Parathyroid adenoma (tissue), 2 donors: ENCODE data around the gene ZNF618.

Source experiments
- H2AFZ ChIP-seq: fragments of 300-600 bp; sonication (generic); one replicate; pipeline ENCODE4 v1.7.0; 2017; ENCODE audit warnings: antibody characterized with exemption, mild to moderate bottlenecking
- H3K27ac ChIP-seq: fragments of 300-600 bp; sonication (generic); one replicate; pipeline ENCODE4 v1.7.0; 2017
- H3K27me3 ChIP-seq: fragments of 300-600 bp; sonication (generic); one replicate; pipeline ENCODE4 v1.7.0; 2017; ENCODE audit warnings: low read length; ENCODE audit not compliant: control insufficient read depth, insufficient read depth
- H3K36me3 ChIP-seq: fragments of 300-600 bp; sonication (generic); one replicate; pipeline ENCODE4 v1.7.0; 2017; ENCODE audit warnings: low read length; ENCODE audit not compliant: control insufficient read depth, insufficient read depth
- H3K4me1 ChIP-seq: fragments of 300-600 bp; sonication (generic); one replicate; pipeline ENCODE4 v1.7.0; 2017; ENCODE audit warnings: control low read depth
- H3K4me2 ChIP-seq: fragments of 300-600 bp; sonication (generic); one replicate; pipeline ENCODE4 v1.7.0; 2017; ENCODE audit warnings: low read length
- H3K4me3 ChIP-seq: fragments of 300-600 bp; sonication (generic); one replicate; pipeline ENCODE4 v1.7.0; 2017; ENCODE audit warnings: low read depth, low read length
- H3K79me2 ChIP-seq: fragments of 300-600 bp; sonication (generic); one replicate; pipeline ENCODE4 v1.7.0; 2017; ENCODE audit warnings: control low read depth
- H3K9ac ChIP-seq: fragments of 300-600 bp; sonication (generic); one replicate; pipeline ENCODE4 v1.7.0; 2017; ENCODE audit warnings: mild to moderate bottlenecking
- H3K9me3 ChIP-seq: fragments of 300-600 bp; sonication (generic); one replicate; pipeline ENCODE4 v1.7.0; 2017; ENCODE audit warnings: low read length; ENCODE audit not compliant: control insufficient read depth
- CTCF ChIP-seq: fragments of 300-600 bp; sonication (generic); IDR thresholded peaks from one replicate; pipeline ENCODE4 v1.7.0; 2017; ENCODE audit warnings: antibody characterized with exemption, mild to moderate bottlenecking
- donor health status: primary hyperparathyroidism.

ZNF618 gene

GRCh38 chr9:114000671-114001409 is 124.7 kb downstream of the ZNF618 start:
- no peak overlapping the region for H3K9ac ChIP-seq
- H2AFZ ChIP-seq = no peak overlapping the region
- no peaks in the 10 kb centered on the region for H3K4me1 ChIP-seq
- no peak for TF ChIP-seq CTCF
- no peaks in the 10 kb centered on the region for H3K36me3 ChIP-seq
- no peak overlapping the region for H3K27ac ChIP-seq
- no peaks in the 10 kb centered on the region for H3K9me3 ChIP-seq
- H3K4me2 ChIP-seq = no peak overlapping the region
- H3K4me3 ChIP-seq = no peak overlapping the region
- H3K79me2 ChIP-seq = no peaks in the 10 kb centered on the region
- H3K27me3 ChIP-seq = no peaks in the 10 kb centered on the region

- no peaks in the 10 kb centered on the region for H3K36me3 ChIP-seq
- TF ChIP-seq CTCF = no peak
- no peaks in the 10 kb centered on the region for H3K9me3 ChIP-seq
- no peak overlapping the region for H3K27ac ChIP-seq
- H3K79me2 ChIP-seq = no peaks in the 10 kb centered on the region
- no peak overlapping the region for H2AFZ ChIP-seq
- no peaks in the 10 kb centered on the region for H3K4me1 ChIP-seq
- H3K9ac ChIP-seq = no peak overlapping the region
- H3K4me2 ChIP-seq = no peak overlapping the region
- H3K4me3 ChIP-seq = no peak overlapping the region
- H3K27me3 ChIP-seq = no peaks in the 10 kb centered on the region
Observed at GRCh38 chr9:114001410-114001685, 125.2 kb downstream of the ZNF618 start.

- no peaks in the 10 kb centered on the region for H3K4me1 ChIP-seq
- no peak overlapping the region for H3K9ac ChIP-seq
- H3K79me2 ChIP-seq = no peaks in the 10 kb centered on the region
- no peaks in the 10 kb centered on the region for H3K9me3 ChIP-seq
- H2AFZ ChIP-seq = no peak overlapping the region
- H3K27me3 ChIP-seq = no peaks in the 10 kb centered on the region
- no peak overlapping the region for H3K4me2 ChIP-seq
- no peak overlapping the region for H3K4me3 ChIP-seq
- no peak overlapping the region for H3K27ac ChIP-seq
- no peaks in the 10 kb centered on the region for H3K36me3 ChIP-seq
- no peak for TF ChIP-seq CTCF
Observed at GRCh38 chr9:114001794-114002261, 125.7 kb downstream of the ZNF618 start.

- Histone ChIP-seq H3K36me3 (no peaks in the 10 kb centered on the region), H3K9me3 (no peaks in the 10 kb centered on the region), H3K9ac (no peak overlapping the region), H3K79me2 (no peaks in the 10 kb centered on the region), H3K4me1 (no peaks in the 10 kb centered on the region), H3K4me2 (no peak overlapping the region), H3K4me3 (no peak overlapping the region), H3K27me3 (no peaks in the 10 kb centered on the region), H3K27ac (no peak overlapping the region), H2AFZ (no peak overlapping the region)
- TF ChIP-seq CTCF = no peak
Observed at GRCh38 chr9:114002271-114002985, 126.3 kb downstream of the ZNF618 start.

- no peaks in the 10 kb centered on the region for H3K9me3 ChIP-seq
- H3K4me2 ChIP-seq = no peak overlapping the region
- no peak overlapping the region for H3K27ac ChIP-seq
- TF ChIP-seq CTCF = no peak
- no peak overlapping the region for H3K4me3 ChIP-seq
- H3K4me1 ChIP-seq = no peaks in the 10 kb centered on the region
- H3K27me3 ChIP-seq = no peaks in the 10 kb centered on the region
- H3K9ac ChIP-seq = no peak overlapping the region
- no peak overlapping the region for H2AFZ ChIP-seq
- no peaks in the 10 kb centered on the region for H3K79me2 ChIP-seq
- H3K36me3 ChIP-seq = no peaks in the 10 kb centered on the region
Observed at GRCh38 chr9:114002986-114003350, 126.9 kb downstream of the ZNF618 start.
